Caco-2 (cell line): ENCODE data around the gene ZNF217. TPM values are rescaled to one million over a fixed set of nuclear protein-coding genes. Genes with fewer than 3 reads are reported as not detected.
A peak's percentile ranks its signal among the peaks of the same experiment; 100 is the strongest.

Experiments used
- BruUV-seq: library from RNA; stranded (reverse); fragments of 400-500 nt; replicated peaks from 2 replicates; lab custom pipeline; 2021; lab: Mats Ljungman, UMichigan
- CTCF ChIA-PET: fragments of 300-600 bp; sonication (Branson Sonifier 250); formaldehyde crosslinking; loops from one replicate; lab custom pipeline; 2022; ENCODE audit warnings: antibody characterized with exemption; lab: Charles Lee
- POLR2A ChIA-PET: fragments of 300-600 bp; sonication (Branson Sonifier 250); formaldehyde crosslinking; loops from one replicate; lab custom pipeline; 2022; ENCODE audit warnings: antibody characterized with exemption; lab: Charles Lee
- DNase-seq, 2 experiments: peaks; one replicate each; pipeline versions ENCODE4 v3.0.0 to v3.0.0-alpha.2; 2020 to 2022
- H3K27me3 ChIP-seq: replicated peaks from 2 replicates; pipeline ENCODE4 v1.6.0; 2011; ENCODE audit warnings: low read length; ENCODE audit not compliant: control insufficient read depth, insufficient read depth
- H3K36me3 ChIP-seq: 2 replicates; pipeline ENCODE4 v1.5.1; 2011; ENCODE audit warnings: low read length; ENCODE audit not compliant: control insufficient read depth, insufficient read depth
- H3K4me1 ChIP-seq: fragments of 250-450 bp; sonication (Bioruptor Pico); 2 replicates; pipeline ENCODE4 v1.5.1; 2020; ENCODE audit warnings: mild to moderate bottlenecking
- H3K4me3 ChIP-seq: 2 replicates; pipeline ENCODE4 v1.5.1; 2011; ENCODE audit warnings: low read depth, mild to moderate bottlenecking, control low read depth, low read length
- H3K9me3 ChIP-seq: fragments of 250-450 bp; sonication (Bioruptor Pico); 2 replicates; pipeline ENCODE4 v1.5.1; 2020; ENCODE audit warnings: mild to moderate bottlenecking, moderate library complexity
- H3K27ac Mint-ChIP-seq: one replicate; pipeline ENCODE4 v1.8.0; 2022; ENCODE audit warnings: mixed read lengths; ENCODE audit not compliant: unreplicated experiment
- H3K27me3 Mint-ChIP-seq: one replicate; pipeline ENCODE4 v1.8.0; 2022; ENCODE audit warnings: mixed read lengths; ENCODE audit not compliant: insufficient read depth, unreplicated experiment
- H3K36me3 Mint-ChIP-seq: one replicate; pipeline ENCODE4 v1.8.0; 2022; ENCODE audit warnings: mild to moderate bottlenecking, mixed read lengths; ENCODE audit not compliant: insufficient read depth, unreplicated experiment
- H3K4me1 Mint-ChIP-seq: one replicate; pipeline ENCODE4 v1.8.0; 2022; ENCODE audit warnings: low read depth, mixed read lengths; ENCODE audit not compliant: unreplicated experiment
- H3K4me3 Mint-ChIP-seq: one replicate; pipeline ENCODE4 v1.8.0; 2022; ENCODE audit warnings: mild to moderate bottlenecking, moderate library complexity, mixed read lengths; ENCODE audit not compliant: unreplicated experiment
- H3K9me3 Mint-ChIP-seq: one replicate; pipeline ENCODE4 v1.8.0; 2022; ENCODE audit warnings: mixed read lengths; ENCODE audit not compliant: unreplicated experiment
- CTCF ChIP-seq, 2 experiments: fragments of 200-600 bp in 1 of 2; IDR thresholded peaks; 1 replicate in 1 of 2; 2 replicates in 1 of 2; pipeline versions ENCODE4 v1.5.1 to v1.8.0; 2011 to 2022; ENCODE audit warnings: antibody characterized with exemption in 1 of 2, control low read depth in 1 of 2, inconsistent platforms in 1 of 2, low read depth in 1 of 2, low read length in 1 of 2, mild to moderate bottlenecking in 1 of 2, moderate library complexity in 1 of 2; ENCODE audit not compliant: insufficient read depth in 1 of 2, severe bottlenecking in 1 of 2, unreplicated experiment in 1 of 2
- intact Hi-C: fragments of 100-400 bp; cut with micrococcal nuclease; formaldehyde crosslinking; loops from one replicate; pipeline ENCODE4 v1.10.0; 2022; ENCODE audit not compliant: unreplicated experiment
- total RNA-seq: library from RNA; stranded (reverse); gene quantifications from 2 replicates; pipeline ENCODE4 v1.2.3, GENCODE V29; 2022

Gene ZNF217
- total RNA-seq, 1 experiment from 2014 or later = 65.5 TPM

GRCh38 chr20:53636540-53637097 is 43.0 kb upstream of the ZNF217 start:
- ChIA-PET CTCF (interaction anchor here (0.7 kb wide), 1 partner anchor 249 kb away, joined by 4 read pairs; no protein-coding TSS in a partner anchor), POLR2A (no interaction called here)
- H3K36me3 Mint-ChIP-seq = no peaks in the 10 kb centered on the region
- Histone ChIP-seq H3K27me3 (no peaks in the 10 kb centered on the region), H3K4me1 (peaks cover 5% of the 10 kb centered on the region; the same call in 1 of the 2 replicates), H3K36me3 (no peaks in the 10 kb centered on the region; the same call in 1 of the 2 replicates), H3K9me3 (no peaks in the 10 kb centered on the region), H3K4me3 (no peak overlapping the region)
- TF ChIP-seq CTCF (IDR thresholded peaks at IDR 0.05; ENCODE audit: insufficient read depth in 1 of 2, low read depth in 1 of 2, low read length in 1 of 2, severe bottlenecking in 1 of 2, unreplicated experiment in 1 of 2) = no peak
- H3K4me3 Mint-ChIP-seq = no peak overlapping the region
- intact Hi-C loops = no loop called here
- H3K9me3 Mint-ChIP-seq = no peaks in the 10 kb centered on the region
- no TSS peak for BruUV-seq
- H3K4me1 Mint-ChIP-seq = peaks cover 39% of the 10 kb centered on the region
- no peaks in the 10 kb centered on the region for H3K27me3 Mint-ChIP-seq
- DNase-seq = peak in 1 of 2 experiments; percentile 22
- H3K27ac Mint-ChIP-seq = peak overlapping the region; percentile 0

GRCh38 chr20:53635221-53635620 is 41.6 kb upstream of the ZNF217 start:
- intact Hi-C loops = no loop called here
- H3K36me3 Mint-ChIP-seq = no peaks in the 10 kb centered on the region
- BruUV-seq = no TSS peak
- POLR2A ChIA-PET = interaction anchor here (1.1 kb wide), 1 partner anchor 73 kb away, joined by 5 read pairs; no protein-coding TSS in a partner anchor
- CTCF ChIA-PET = interaction anchor here (0.8 kb wide), 1 partner anchor 18 kb away, joined by 3 read pairs; no protein-coding TSS in a partner anchor
- no peaks in the 10 kb centered on the region for H3K27me3 ChIP-seq
- H3K9me3 ChIP-seq = no peaks in the 10 kb centered on the region
- H3K4me3 Mint-ChIP-seq = no peak overlapping the region
- H3K36me3 ChIP-seq = no peaks in the 10 kb centered on the region; the same call in 1 of the 2 replicates
- peaks cover 5% of the 10 kb centered on the region; the same call in 1 of the 2 replicates for H3K4me1 ChIP-seq
- DNase-seq = peak in 1 of 2 experiments; percentile 32
- TF ChIP-seq CTCF (IDR thresholded peaks at IDR 0.05; ENCODE audit: insufficient read depth in 1 of 2, low read depth in 1 of 2, low read length in 1 of 2, severe bottlenecking in 1 of 2, unreplicated experiment in 1 of 2) = no peak
- peak overlapping the region; percentile 34 for H3K27ac Mint-ChIP-seq
- peaks cover 34% of the 10 kb centered on the region for H3K4me1 Mint-ChIP-seq
- H3K27me3 Mint-ChIP-seq = no peaks in the 10 kb centered on the region
- H3K4me3 ChIP-seq = no peak overlapping the region
- no peaks in the 10 kb centered on the region for H3K9me3 Mint-ChIP-seq

GRCh38 chr20:53631909-53632662 is 38.4 kb upstream of the ZNF217 start:
- peak in 1 of 2 experiments; percentile 42 for DNase-seq
- no peaks in the 10 kb centered on the region for H3K4me1 ChIP-seq
- H3K4me3 ChIP-seq = no peak overlapping the region
- BruUV-seq = no TSS peak
- intact Hi-C loops = no loop called here
- peaks cover 20% of the 10 kb centered on the region for H3K4me1 Mint-ChIP-seq
- H3K9me3 ChIP-seq = 0 out of 2 replicates have a peak, but pooled peaks cover 4% of the 10 kb centered on the region
- no peaks in the 10 kb centered on the region for H3K27me3 Mint-ChIP-seq
- no peaks in the 10 kb centered on the region for H3K27me3 ChIP-seq
- no peaks in the 10 kb centered on the region for H3K36me3 Mint-ChIP-seq
- CTCF ChIA-PET = no interaction called here
- H3K9me3 Mint-ChIP-seq = no peaks in the 10 kb centered on the region
- H3K36me3 ChIP-seq = no peaks in the 10 kb centered on the region
- no peak overlapping the region for H3K4me3 Mint-ChIP-seq
- POLR2A ChIA-PET = no interaction called here
- H3K27ac Mint-ChIP-seq = no peak overlapping the region
- no peak for TF ChIP-seq CTCF (IDR thresholded peaks at IDR 0.05; ENCODE audit: insufficient read depth in 1 of 2, low read depth in 1 of 2, low read length in 1 of 2, severe bottlenecking in 1 of 2, unreplicated experiment in 1 of 2)
